HG02571 (cell line): Measurements from ENCODE around the gene CCNH.

Experiments used
- ATAC-seq: cut with Tn5 transposase; IDR thresholded peaks from one replicate; pipeline ENCODE4 v1.9.1; 2021; ENCODE audit warnings: mild to moderate bottlenecking, moderate library complexity; ENCODE audit not compliant: unreplicated experiment

Gene CCNH

DNA sequence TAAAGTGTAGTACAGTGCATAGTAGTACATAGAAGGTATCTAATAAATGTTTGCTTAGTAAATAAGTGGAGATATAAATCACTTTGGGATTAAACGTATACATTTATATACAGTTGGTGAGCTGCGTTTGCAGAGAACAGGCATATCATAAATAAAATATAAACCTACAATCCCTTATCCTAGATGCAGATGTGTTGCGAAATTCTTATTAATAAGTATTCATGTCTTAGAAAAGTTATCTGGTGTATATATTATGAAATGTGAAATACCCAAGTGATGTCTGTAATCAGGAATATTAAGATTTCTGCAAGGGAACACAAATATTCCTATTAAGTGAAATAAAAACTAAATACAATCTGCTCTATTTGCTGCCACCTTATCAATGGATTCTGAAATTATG is 8.8 kb downstream of the CCNH start:
- ATAC-seq = no peak

DNA sequence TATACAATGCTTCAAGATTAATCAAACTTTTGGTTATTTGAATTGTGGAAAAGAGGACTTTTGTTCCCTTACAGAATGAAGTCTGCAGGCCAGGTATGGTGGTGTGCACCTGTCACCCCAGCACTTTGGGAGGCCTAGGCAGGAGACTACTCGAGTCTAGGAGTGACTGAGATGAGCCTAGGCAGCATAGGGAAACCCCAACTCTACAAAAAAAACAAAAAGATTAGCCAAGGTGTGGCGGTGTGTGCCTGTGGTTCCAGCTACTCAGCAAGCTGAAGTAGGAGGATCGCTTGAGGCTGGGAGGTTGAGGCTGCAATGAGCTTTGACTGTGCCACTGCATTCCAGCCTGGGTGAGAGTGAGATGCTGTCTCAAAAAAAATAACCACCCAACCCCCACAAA is 9.3 kb downstream of the CCNH start:
- no peak for ATAC-seq

DNA sequence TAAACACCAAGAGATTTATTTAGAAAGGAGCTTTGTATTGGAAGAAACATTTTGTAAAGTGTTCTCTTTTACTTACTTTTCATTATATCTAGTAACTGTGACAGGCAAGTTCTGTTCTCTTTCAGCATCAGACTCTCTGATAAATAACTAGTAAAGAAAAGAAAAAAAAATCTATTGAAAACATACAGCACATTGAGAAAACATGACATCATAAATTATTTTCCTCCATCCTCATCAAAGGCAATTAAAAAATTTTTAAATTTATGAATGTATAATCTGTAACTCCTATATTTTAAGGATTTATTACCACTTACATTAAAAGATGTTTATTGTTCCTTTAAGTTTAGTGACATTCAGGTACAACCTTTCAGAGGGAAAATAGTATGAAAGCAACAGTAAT is 11.1 kb downstream of the CCNH start:
- ATAC-seq = no peak

DNA sequence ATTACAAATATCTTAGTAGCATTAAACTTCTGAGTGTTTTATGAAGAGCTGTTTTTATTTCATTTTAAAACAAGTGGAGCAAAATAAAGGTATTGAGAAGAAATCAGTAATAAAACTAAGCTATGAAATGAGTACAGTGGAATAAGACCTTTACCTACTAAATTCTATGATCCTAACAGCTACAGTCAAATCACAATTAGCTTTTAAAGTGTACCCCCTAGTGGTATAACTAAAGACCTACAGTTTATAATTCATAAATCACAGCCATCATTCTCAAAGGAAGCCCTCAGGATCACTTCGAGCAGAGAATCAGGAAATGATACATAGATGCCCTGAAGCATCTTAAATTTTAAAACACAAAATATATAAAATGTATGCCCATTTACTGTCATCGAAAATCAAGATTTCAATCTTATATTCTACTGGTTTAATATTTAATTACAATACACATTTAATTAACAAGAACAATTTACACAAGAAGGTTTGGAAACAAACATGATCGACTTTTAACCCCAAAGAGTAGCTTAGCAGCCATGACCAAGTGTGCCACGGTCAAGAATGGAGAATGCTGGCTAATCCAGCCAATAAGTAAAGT is 12.3 kb downstream of the CCNH start:
- peak; percentile 63 for ATAC-seq

DNA sequence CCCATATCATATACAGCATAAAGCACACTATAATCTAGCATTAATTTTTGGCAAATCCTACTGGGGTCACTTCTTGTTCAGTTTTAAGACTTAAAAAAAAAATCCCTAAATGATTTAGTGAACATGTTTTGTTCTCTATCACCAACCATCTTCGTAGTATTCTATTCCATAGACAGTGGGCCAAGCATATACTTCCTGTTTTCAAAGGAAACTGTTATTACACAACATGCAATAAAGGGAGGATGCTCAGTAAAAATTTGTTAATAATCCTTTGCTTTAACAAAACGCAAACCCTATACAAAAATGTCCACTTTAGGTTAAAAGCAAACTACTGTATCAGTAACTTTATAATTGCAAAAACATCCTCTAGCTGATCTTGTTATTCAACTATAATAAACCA is 13.0 kb downstream of the CCNH start:
- no peak for ATAC-seq

DNA sequence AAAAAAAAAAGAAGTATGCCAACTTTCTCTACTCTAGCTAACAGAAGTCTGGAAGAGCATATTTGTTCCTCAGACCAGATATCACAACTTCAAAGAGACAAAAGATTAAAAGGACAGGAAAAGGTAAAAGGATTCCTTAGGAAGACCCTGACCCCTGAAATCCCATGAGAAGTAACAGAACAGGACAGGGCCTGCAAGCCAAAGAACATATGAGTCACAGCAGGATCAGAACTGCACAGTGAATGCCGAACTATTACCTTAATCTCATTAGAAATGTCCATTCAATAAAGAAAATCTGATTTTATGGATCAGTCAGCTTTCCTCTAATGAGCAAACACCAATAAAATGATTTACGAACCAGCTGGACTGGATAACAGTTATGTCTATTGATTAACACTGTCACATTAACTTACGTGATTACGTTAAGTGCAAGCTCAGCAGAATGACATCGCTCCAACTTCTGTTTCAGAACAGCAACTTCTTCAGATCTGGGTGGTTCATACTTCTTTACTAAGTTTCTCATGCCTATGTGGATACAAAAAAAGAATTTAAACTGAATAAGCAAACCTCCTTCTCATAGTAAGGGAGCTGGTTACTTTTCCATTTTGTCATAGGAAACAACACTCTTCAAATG is 13.6 kb downstream of the CCNH start:
- ATAC-seq = no peak

DNA sequence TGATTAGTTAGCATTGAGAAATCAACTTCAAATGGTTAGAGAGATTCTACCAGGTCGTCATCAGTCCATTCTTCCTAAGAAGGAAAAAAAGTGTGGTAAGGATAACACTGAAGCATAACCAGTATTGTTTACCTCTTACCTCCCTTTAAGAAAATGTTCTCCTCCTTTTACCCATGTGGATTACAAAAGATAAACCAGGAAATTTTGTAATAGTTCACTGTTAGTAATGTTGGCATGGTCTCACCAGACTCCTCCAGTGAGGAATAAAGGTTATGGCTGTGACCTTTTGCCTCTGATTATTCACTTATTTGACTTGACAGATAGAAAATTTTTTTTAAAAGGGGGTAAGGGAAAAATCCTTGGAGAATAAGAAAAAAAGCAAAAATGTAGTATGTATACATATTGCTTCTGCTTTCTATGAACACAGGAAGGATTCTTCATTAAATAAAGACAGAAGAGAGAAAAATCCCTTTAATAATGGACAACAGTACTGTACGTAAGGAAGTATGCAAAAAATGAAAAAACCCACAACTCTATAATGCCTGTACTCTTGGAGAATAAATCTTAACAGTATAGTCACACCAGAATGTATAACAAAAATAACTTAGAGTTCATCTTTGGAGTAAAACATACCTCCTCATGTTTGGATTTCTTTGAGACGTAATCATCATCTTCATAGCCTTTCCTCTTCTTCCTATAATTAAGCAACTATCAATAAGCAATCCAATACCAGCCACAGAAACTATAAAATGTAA is 18.1 kb downstream of the CCNH start:
- no peak for ATAC-seq

DNA sequence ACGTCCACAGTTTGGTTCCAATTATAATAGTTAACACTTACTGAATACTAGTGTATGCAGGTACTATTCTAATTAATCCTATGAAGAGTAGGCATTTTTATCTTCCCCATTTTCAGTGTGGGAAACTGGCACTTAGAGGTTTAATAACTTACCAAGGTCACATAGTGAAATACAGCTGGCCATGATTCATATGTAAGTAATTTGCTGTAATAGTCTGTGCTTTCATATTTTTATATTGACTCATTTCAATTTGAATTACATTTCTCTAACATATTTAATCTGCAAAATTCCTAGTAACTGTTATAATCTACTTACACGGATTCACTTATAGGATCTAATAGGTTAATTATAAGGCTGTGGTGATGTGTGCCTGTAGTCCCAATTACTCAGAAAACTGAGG is 19.4 kb downstream of the CCNH start:
- ATAC-seq = no peak

DNA sequence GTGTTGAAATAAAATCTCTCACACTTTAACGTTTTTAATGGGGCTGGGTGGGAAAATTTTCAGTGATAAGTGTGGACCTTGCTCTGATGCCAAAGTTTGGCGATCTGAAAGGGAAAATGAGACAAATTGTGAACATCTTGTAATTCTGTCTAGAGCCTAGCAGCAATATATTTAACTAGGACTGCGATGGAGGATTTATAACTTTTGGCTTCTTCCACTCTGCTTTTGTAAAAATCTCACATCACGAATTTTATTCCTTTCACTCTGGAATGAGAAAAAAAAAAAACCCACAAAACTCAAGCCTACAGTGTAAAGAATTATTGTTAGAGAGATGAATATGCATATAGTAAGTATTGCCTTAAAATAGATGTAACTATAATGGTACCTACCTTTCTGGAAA is 19.9 kb downstream of the CCNH start:
- no peak for ATAC-seq

DNA sequence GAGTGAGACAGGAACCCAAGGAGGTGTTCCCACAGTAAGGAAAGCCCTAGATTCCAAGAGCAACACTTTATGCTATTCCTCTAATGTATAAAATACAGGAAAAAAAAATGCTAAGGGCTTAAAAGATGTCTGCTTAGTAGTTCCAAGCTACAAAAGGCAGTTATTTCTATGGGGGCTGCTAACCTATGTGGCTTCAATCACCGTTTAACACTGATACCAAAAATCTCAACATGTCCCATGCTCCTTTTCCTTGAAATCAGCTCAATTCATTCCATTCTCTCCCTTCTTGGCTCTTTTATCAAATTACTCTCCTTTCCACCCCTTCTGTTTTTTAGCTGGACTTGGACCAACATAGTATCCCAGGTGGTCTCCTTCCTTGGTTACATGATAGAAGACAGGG is 20.6 kb downstream of the CCNH start:
- no peak for ATAC-seq

DNA sequence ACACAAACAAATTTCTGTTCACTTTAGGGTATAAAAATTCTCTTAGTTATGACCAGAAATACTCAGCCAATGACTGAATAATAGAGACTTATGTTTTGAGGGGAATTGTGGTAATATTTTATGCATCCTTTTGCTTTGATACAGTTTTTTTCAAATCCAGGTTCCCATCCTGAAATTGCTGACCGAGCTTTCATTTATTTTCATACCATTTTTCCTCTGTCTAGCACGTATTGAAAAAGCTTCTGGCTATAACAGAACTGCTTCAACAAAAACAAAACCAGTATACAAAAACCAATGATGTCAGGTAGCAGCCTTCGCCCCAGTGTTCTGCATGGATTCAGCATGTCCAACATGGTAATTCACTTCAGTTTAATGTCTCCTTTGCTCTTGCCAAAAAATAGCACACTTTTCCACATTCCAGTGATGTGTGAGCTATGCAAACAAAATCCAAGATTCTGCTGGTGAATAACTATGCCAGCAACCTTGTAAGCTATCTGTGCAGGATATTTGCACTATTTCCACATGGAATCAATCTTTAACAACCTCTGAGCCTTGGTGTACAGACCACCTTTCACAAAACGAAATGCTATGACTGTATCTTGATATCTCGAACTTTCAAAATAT is 22.0 kb downstream of the CCNH start:
- no peak for ATAC-seq

DNA sequence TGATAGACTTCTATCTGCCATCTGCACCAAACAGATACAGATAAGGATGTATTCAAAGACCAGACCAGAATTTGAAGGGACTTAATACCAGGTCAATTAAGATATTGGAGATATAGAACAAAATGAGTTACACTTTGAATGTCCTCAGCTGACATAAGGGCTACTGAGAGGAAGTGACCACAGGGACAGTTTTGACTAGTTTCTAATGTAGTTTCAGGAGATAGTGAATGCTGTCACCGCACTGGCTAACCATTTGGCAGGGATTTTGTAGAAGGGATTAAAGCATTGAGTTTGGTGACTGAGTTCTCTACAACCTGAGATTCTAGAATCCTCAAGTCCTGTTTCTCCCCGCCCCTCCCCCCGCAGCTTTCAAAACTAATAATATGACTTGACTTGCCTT is 22.7 kb downstream of the CCNH start:
- no peak for ATAC-seq

DNA sequence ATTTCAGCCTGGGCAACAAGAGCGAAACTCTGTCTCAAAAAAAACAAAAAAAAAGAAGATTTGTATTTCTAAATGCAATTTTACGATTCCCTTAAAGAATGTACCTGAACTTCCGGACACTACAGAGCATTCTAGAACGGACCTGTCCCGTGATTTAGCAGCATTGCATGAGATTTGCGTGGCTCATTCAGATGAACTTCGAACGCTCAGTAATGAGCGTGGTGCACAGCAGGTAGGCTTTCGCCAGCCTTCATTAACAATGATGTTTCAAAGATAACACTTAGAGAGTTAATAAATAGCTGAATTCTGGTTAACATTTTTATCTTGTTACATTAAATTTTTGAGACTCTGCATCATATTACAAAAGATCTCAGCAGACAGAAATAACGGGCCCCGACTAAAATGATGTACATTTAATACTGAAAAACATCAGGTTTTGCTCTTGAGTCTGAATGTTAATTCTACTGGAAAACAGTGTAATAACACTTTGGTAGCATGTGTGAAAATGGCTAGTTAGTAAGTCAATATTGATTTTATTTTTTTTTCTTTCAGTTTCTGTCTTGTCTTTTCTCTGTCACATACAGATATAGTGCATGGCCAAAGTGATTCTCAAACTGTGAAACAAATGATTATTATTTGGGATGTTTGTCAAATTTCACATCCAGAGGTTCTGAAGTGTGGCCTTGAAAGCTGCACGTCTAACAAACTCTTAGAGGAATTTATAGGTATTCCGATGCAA is 23.3 kb downstream of the CCNH start:
- no peak for ATAC-seq

DNA sequence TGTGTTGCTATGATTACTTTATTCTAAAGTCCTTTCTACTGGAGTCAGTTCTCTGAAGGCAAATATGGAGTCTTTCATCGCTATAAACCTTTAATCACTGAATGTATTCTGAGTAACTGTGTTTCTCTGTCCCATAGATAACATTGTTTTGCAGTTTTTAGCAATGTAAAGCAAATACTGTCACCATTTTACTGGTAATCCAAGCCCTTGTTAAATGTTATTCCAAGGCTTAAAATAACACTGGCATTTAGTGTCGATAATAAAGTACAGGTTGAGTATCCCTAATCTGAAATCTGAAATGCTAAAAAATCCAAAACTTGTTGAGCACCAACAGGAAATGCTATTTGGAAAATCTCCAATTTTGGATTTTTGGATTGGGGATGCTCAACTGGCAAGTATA is 24.6 kb downstream of the CCNH start:
- ATAC-seq = no peak

DNA sequence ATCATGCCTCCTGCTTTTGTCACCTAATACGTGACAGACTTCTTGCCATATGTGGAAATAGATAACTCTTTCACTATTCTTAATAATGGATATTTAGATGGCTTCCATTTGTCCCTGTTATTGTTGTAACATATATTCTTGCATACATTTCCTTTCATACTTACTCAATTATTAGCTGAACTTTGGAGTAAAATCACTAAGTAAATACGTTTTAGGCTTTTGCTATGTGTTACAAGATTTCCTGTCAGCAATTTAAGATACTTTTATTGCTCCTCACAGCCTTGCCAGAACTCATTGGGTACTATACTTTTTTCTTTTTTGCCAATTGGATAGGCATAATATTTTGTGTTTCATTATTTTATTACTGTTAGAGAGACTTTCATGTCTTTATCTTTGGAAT is 26.9 kb downstream of the CCNH start:
- no peak for ATAC-seq

DNA sequence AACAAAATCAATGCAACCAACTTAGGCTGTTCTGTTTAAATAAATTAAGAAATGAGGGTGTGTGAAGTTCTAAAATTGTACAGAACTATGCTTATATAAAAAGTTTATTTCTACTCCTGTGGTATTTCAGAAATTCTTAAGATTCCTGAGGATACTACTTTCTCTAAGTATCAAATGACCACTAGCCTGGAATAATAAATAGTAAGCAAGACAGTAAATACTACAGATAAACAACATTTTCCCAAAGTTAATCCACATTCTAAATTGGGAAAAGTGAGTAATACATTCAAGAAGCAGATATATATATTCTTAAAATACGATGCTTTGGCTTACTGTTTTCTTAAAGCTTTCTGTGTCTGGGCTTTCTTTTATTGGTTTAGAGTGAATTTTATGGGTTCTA is 29.5 kb downstream of the CCNH start:
- ATAC-seq = no peak

DNA sequence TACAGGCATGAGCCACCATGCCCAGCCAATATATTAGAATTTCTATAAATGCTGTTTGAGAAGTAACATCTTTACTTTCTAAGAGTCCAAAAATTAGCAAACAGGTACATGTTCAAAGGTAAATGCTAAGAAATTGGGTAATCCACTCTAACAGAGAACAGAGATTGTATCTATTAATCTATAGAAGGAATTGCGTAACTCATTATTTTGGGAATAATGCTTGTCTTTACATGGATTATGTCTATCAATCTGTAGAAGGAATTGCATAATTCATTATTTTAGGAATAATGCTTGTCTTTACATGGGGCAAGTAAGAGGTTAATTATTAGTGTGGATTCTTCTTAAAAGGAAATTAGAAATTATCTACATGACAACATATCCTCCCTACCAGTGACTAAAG is 30.5 kb downstream of the CCNH start:
- ATAC-seq = no peak

DNA sequence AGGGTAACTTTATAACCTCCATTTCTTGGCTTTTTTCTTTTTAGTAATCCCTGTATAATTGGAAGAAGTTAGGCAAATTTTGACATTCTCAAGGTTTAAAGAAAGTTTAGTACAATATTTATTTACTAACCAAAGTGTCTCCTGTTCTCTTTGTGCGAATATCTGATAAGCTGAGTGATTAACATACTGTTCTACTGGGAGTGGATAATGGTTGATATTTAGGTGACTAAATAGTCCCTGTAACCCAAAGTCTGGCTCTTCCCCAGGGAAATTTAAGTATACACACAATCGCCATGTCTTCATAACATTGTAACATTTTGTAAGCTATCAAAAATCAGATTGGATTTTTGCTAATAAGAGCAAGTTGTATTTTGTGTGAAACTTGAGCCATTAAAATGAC is 40.0 kb downstream of the CCNH start:
- ATAC-seq = no peak

DNA sequence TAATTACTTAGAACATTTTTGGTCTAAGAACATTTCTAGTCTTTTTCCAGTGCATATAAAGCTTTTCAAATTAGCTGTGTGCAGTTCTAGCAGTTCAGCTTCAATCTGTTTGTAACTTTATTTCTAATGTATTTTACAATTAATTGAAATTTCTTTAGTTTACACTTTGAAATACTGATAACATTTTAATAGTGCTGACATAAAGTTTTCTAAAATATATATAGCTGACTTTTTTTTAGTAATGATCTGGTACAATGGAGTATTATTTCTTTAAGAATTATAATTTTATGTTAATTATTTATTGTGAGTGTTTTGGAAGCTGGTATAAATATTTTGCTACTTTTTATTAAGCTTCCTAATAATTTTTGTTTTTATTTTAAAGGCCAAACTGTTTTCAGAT is 43.3 kb downstream of the CCNH start:
- no peak for ATAC-seq

DNA sequence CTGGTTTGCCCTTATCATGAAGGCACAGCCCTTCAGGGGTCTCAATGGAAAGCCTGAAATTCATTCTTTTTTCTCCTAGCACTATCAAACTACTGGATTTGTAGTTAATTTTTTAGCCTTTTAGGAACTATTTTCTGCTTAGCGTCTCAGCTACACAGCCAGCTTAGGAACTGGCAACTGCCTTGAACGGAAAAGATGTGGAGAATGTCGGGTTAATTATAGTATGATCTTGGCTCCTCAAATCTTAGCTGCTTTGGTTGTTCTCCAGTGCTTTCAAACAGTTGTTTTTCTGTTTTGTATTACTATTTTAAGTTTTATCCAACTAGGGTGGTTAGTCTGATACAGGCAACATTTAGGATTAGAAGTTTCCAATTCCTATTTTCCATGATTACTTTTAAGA is 44.1 kb downstream of the CCNH start:
- no peak for ATAC-seq

DNA sequence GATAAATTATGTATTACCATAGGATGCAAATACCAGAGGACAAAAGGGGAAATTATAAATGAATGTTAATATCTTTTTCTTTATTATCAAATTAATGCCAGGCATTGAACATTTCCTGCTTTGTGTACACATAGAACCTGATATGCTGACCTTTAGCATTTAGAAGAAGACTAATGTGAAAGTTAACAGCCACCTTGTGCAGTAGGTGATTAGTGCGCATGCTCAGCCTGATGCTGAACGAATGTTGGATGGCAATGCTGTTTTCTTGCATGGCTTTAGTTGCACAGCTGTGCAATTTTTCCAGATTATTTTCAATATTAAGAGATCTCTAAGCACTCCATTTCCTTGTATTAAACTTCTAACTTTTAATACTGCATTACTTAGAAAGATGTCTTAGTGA is 45.5 kb downstream of the CCNH start:
- no peak for ATAC-seq
